GM18868 (cell line): ENCODE results near the gene FNBP1L.
"Not testable (repeated sequence)": the region's sequence is repeated elsewhere in the genome, so short reads cannot be mapped to it uniquely, and the experiment has no call there.

Experiments used
- ATAC-seq: cut with Tn5 transposase; IDR thresholded peaks from one replicate; pipeline ENCODE4 v1.9.1; 2021; ENCODE audit warnings: mild to moderate bottlenecking, moderate library complexity; ENCODE audit not compliant: unreplicated experiment

Gene FNBP1L

DNA sequence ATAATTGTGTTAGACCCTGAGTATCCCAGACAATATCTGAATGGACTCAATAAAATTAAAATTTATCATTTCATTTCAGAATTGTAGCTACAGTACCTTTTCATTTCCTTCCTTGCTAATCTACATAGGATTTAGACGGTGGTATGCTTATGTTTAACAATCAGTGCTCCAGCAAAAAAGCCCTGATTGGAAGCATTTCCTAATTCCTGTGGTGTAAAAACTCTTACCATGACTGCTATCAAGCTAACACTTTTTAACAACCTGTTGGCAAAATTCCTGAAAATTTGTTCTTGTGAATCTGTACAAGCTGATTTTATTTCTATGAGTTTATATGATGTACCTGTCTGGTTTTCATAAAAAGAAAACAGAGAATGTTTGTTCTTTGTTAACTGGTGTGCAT is 5.2 kb upstream of the FNBP1L start:
- no peak for ATAC-seq

- no peak for ATAC-seq
Observed at GRCh38 chr1:93443454-93443853, 4.5 kb upstream of the FNBP1L start.

DNA sequence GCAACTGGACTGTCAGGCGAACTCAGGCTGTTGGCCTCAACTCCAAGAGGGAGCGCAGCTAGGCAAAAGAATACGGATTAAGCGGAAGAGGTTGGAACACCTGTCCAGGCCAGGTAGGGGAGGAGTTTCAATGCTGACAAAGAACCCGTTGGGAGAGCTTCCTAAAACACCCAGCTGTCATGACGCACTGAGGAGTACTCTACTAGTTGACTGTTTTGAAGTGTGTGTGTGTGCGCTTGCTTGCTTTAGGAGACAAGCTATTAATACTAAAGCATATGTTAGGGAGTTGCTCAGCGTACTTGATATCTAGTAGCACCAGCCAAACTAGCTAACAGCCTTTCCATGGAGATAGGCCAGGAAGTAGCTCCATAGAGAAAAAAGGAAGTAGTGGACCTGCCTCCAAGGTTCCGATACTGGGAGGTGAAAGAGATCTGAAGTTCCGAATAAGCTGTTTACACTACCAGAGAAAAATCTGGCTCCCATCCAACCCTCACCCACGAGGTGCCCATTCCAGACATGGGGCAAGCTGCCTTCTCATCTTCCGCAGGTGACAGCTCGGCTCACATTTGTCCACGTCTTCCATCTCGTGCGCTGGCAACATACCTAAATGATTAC is 974 bp upstream of the FNBP1L start:
- no peak for ATAC-seq

DNA sequence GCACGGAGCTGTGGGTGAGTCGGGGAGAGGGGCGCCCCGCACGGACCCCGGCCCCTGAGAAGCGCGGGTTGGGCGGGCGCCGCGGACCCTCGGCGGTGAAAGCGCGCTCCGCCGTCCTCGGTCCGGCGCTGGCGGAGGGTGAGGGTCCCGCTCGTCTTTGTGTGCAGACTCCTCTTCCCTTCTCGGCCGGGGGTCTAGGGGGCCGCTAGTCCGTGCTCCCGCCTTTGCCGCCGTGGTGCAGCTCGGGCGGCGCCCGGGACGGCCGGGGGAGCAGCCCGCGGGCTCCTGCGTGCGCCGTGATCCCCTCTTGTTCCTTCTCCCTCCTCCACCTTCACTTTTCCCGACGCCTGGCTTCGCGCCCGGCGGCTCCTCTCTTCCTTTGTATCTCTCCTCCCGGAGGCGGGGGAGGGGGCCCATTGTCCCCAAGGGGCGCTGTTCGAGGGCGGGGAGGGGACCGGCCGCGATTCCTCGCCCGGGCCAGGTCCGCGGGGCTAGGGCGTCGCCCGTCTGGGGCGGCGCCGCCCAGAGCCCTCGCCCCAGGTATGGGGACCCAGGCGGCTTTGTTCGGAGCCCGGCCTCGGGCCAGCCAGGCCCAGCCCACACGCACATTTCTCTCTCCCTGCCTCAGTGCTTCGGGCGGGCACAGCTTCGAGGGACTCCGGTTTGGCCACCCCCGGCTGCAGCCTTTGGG is 519 bp downstream of the FNBP1L start:
- peak; percentile 30 for ATAC-seq

DNA sequence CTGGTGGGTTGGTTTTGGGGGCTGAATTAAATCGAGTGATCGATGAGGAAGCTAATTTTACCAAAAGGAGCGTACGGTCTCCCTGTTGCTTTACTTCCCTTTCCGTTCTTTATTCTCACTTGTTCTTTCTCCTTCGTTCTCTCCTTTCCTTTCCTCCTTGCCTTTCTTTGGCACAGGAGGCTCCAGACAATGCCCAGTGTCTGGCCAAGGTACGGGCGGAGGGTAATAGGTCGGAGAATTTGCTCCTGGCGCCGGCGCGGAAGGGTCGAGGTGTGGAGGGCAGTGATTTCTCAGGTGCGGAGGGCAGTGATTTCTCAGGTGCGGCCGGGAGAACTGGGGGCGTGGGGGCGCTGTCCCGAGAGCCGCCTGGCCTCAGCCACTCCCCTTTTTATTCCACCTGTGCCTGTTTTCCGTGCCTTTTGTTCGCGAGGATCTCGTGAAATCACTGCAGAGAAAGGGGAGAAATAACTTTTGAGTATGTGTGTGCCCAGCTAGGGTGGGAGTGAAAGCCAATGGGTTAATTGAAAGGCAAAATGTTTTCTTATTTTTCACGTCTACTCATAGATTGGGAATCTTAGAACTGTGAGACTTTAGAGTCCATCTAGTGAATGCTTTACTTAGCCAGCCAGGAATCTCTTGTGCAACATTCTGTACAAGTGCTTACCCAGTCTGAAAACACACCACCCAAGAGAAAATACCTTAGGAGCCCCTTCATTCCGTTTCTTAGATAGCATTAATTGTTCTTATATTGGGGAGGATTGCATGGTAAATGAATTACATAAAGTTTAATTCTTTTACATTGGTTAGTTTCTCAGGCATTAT is 1.3 kb downstream of the FNBP1L start:
- no peak for ATAC-seq

GRCh38 chr1:93450321-93450720 is 2.4 kb downstream of the FNBP1L start:
- no peak for ATAC-seq

GRCh38 chr1:93453911-93454310 is 6.0 kb downstream of the FNBP1L start:
- ATAC-seq, result no peak

- no peak for ATAC-seq
Observed at GRCh38 chr1:93459126-93459525, 11.2 kb downstream of the FNBP1L start.

GRCh38 chr1:93461236-93461635 is 13.3 kb downstream of the FNBP1L start:
- no peak for ATAC-seq

- no peak for ATAC-seq
Observed at GRCh38 chr1:93463960-93464359, 16.0 kb downstream of the FNBP1L start.

GRCh38 chr1:93465371-93466082 is 17.6 kb downstream of the FNBP1L start:
- not testable (repeated sequence) for ATAC-seq

DNA sequence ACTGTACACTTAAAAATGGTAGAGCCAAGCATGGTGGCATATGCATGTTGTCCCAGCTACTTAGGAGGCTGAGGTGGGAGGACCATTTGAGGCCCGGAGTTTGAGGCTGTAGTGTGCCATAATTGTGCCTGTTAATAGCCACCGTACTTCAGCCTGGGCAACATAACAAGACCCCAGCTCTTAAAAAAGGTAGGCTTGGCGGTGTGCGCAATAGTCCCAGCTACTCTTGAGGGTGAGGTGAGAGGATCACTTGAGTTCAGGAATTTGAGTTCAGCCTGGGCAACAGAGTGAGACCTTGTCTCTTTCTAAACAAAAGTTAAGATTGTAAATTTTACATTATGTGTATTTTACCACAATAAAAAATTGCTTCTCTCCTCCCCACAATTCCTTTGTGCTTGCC is 19.7 kb downstream of the FNBP1L start:
- no peak for ATAC-seq

- no peak for ATAC-seq
Observed at GRCh38 chr1:93468662-93469061, 20.7 kb downstream of the FNBP1L start.

- ATAC-seq, result not testable (repeated sequence)
Observed at GRCh38 chr1:93469223-93469622, 21.3 kb downstream of the FNBP1L start.

DNA sequence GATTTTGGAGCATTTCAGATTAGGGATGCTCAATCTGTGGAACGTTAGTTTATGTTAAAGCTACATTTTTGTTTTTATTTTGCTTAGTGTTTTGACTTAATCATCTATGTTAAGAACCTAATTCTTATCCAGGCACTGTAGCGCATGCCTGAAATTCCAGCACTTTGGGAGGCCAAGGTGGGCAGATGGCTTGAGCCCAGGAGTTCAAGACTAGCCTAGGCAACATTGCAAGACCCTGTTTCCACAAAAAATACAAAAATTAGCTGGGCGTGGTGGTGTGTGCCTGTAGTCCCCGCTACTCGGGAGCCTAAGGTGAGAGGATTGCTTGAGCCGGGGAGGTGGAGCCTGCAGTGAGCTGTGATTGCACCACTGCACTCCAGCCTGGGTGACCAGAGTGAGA is 23.4 kb downstream of the FNBP1L start:
- ATAC-seq, result no peak

- no peak for ATAC-seq
Observed at GRCh38 chr1:93471911-93472310, 24.0 kb downstream of the FNBP1L start.

- ATAC-seq, result no peak
Observed at GRCh38 chr1:93474321-93474720, 26.4 kb downstream of the FNBP1L start.

DNA sequence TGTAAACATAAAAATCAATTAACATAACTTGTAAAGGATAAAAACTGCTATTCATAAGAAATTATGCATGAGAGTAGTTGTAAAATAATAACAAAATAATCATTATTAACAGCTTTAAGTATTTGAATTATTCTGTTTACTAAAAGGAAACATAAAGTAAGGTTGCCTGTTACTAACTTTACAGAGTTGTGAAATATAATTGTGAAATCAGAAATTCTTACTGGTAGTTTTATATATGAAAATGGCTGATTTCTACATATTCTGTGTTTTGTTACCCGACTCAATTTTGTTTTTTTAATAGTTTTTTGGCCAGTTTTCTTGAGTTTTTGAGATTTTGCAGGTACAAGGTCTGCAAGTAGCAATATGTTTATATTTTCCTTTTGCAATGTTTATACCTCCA is 27.8 kb downstream of the FNBP1L start:
- ATAC-seq, result no peak

- not testable (repeated sequence) for ATAC-seq
Observed at GRCh38 chr1:93479133-93479745, 31.3 kb downstream of the FNBP1L start.

DNA sequence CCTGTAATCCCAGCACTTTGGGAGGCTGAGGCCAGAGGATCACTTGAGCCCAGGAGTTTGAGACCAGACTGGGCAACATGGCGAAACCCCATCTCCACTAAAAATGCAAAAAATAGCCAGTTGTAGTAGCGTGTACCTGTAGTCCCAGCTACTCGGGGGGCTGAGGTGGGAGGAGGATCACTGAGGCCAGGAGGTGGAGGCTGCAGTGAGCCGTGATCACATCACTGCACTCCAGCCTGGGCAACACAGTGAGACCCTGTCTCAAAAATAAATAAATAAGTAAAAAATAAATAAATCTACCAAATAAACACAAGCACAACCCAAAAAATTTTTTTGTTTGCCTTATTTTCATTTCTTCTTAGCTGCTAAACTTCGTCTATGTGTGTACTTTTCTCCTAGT is 34.0 kb downstream of the FNBP1L start:
- not testable (repeated sequence) for ATAC-seq

DNA sequence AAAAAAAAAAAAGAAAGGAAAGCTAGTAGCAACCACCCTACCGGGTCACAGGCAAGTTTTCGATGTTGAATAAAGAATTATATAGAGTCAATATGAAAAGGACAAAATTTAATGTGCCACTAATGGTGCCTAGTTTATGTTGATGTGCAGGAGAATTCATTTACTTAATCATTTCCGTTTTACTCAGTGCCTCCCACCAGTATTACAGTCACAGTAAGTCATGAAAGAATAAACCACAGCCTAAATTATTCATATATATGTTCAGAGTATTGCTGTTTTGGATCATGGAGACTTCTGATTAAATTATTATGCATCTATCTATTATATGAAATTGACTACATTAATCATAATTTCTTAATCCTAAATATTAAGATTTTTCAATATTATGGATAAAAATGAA is 35.3 kb downstream of the FNBP1L start:
- ATAC-seq, result no peak
